DMS 273 (cell line): Measurements from ENCODE around the gene ZNF689.

Experiments
- DNase-seq: peaks from one replicate; lab custom pipeline; 2025; ENCODE audit not compliant: unreplicated experiment; lab: John Stamatoyannopoulos, UW

Gene ZNF689

GRCh38 chr16:30609926-30610839, at the start of gene ZNF689:
Gene ZNF689 (minus strand): TSS chr16:30610389. CDS start chr16:30610041, 348 bp downstream.
- DNase-seq, result peak; percentile 98

- DNase-seq, result peak; percentile 98
Measured at GRCh38 chr16:30658731-30659506, 48.7 kb upstream of the ZNF689 start.

GRCh38 chr16:30657866-30658730, 47.9 kb upstream of the ZNF689 start, which contains the start of gene FBRS:
Gene FBRS (plus strand): TSS chr16:30658431. CDS start chr16:30659519, 1,088 bp downstream.
- peak; percentile 100 for DNase-seq

- no peak for DNase-seq
Measured at GRCh38 chr16:30656974-30657865, 47.0 kb upstream of the ZNF689 start.

- no peak for DNase-seq
Measured at GRCh38 chr16:30656388-30656787, 46.2 kb upstream of the ZNF689 start.

GRCh38 chr16:30655815-30656347, 45.7 kb upstream of the ZNF689 start:
- DNase-seq, result no peak

GRCh38 chr16:30654856-30655255, 44.7 kb upstream of the ZNF689 start:
- DNase-seq, result no peak

GRCh38 chr16:30652718-30653117, 42.5 kb upstream of the ZNF689 start:
- no peak for DNase-seq

- DNase-seq, result no peak
Measured at GRCh38 chr16:30652005-30652296, 41.8 kb upstream of the ZNF689 start.

- DNase-seq, result peak; percentile 85
Measured at GRCh38 chr16:30651124-30652004, 41.2 kb upstream of the ZNF689 start.

- peak; percentile 100 for DNase-seq
Measured at GRCh38 chr16:30650369-30651123, 40.4 kb upstream of the ZNF689 start, which contains the start of gene PRR14. Gene PRR14 (plus strand): TSS chr16:30650960. CDS start chr16:30651646, 686 bp downstream.

GRCh38 chr16:30649725-30650368, 39.7 kb upstream of the ZNF689 start:
- no peak for DNase-seq

GRCh38 chr16:30647274-30647571, 37.0 kb upstream of the ZNF689 start:
- DNase-seq, result no peak

GRCh38 chr16:30645727-30646126, 35.5 kb upstream of the ZNF689 start:
- no peak for DNase-seq

GRCh38 chr16:30644334-30644830, 34.2 kb upstream of the ZNF689 start:
- peak; percentile 80 for DNase-seq

- DNase-seq, result no peak
Measured at GRCh38 chr16:30641378-30641982, 31.3 kb upstream of the ZNF689 start.

GRCh38 chr16:30637944-30638343, 27.8 kb upstream of the ZNF689 start:
- peak; percentile 82 for DNase-seq
